ENCODE measurements around the gene CTCFL. TPM values are rescaled to one million over a fixed set of nuclear protein-coding genes. Genes with fewer than 3 reads are reported as not detected.

The CTCFL gene
- total RNA-seq, 4 donors from 2014 or later: 0.13 to 0.46 TPM; not detected in 2

DNA sequence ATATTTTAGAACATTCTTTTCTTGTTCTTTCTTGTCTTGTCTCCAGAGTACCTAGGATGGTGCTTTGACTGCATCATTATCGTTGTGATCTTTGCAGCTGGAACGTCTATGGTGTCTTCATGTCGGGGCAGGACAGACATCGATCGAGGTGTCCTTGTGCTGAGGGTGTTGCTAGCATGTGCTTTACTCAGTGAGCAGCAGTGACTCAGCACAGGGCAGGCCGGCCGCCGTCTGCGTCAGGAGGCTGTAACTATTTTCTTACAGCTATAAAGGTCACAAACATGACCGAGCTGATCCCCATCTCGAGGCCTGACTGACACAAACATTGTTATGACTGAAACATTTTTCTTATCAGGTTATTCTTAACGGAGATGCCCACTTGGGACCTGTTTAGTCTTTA lies 14.9 kb upstream of the CTCFL start:
- Histone ChIP-seq H3K27ac (no peak overlapping the region), H3K36me3 (no peaks in the 10 kb centered on the region), H3K4me3 (replicated peaks in 1 of 3) (no peak overlapping the region), H3K9me3 (no peaks in the 10 kb centered on the region), H3K4me1 (no peaks in the 10 kb centered on the region), H3K27me3 (no peaks in the 10 kb centered on the region)
- intact Hi-C loops (cut with DNase I): no loop called here
- WGBS, 2 donors: 88 to 89% methylated on average over 12 of the region's 12 CpGs
- TF ChIP-seq POLR2A (IDR thresholded peaks at IDR 0.05): no peak
- TF ChIP-seq, protein P1, sequence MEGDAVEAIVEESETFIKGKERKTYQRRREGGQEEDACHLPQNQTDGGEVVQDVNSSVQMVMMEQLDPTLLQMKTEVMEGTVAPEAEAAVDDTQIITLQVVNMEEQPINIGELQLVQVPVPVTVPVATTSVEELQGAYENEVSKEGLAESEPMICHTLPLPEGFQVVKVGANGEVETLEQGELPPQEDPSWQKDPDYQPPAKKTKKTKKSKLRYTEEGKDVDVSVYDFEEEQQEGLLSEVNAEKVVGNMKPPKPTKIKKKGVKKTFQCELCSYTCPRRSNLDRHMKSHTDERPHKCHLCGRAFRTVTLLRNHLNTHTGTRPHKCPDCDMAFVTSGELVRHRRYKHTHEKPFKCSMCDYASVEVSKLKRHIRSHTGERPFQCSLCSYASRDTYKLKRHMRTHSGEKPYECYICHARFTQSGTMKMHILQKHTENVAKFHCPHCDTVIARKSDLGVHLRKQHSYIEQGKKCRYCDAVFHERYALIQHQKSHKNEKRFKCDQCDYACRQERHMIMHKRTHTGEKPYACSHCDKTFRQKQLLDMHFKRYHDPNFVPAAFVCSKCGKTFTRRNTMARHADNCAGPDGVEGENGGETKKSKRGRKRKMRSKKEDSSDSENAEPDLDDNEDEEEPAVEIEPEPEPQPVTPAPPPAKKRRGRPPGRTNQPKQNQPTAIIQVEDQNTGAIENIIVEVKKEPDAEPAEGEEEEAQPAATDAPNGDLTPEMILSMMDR (IDR thresholded peaks at IDR 0.05): no peak
- no peak for DNase-seq

DNA sequence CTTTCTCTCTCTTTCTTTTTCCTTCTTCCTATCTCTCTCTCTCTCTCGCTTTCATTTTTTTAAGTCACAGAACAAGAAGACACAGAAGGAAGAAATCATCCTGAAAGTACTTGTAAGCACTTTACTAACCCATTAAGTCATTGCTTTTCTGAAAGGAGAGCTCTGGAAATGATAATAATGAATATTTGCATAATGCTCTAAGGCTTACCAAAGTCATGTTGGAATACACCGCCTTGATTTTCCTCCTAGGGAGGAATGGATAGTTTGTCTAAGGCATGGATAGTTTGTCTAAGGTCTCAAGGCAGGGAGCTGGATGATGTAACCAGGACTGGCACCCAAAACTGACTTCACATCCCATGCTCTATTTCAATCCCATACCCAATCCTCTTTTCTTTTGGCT lies 12.9 kb upstream of the CTCFL start:
- no peaks in the 10 kb centered on the region for H3K4me1 ChIP-seq
- no peaks in the 10 kb centered on the region for H3K36me3 ChIP-seq
- TF ChIP-seq, protein P1 (IDR thresholded peaks at IDR 0.05): no peak
- no peak for TF ChIP-seq POLR2A (IDR thresholded peaks at IDR 0.05)
- H3K9me3 ChIP-seq: no peaks in the 10 kb centered on the region
- 85 to 87% methylated on average over 2 of the region's 2 CpGs for WGBS, 2 donors
- intact Hi-C loops (cut with DNase I): no loop called here
- H3K4me3 ChIP-seq (replicated peaks in 1 of 3): no peak overlapping the region
- no peak overlapping the region for H3K27ac ChIP-seq
- no peaks in the 10 kb centered on the region for H3K27me3 ChIP-seq
- no peak for DNase-seq

GRCh38 chr20:57536771-57537724 lies 12.1 kb upstream of the CTCFL start:
- H3K9me3 ChIP-seq: no peaks in the 10 kb centered on the region
- DNase-seq: no peak
- H3K27ac ChIP-seq: no peak overlapping the region
- H3K36me3 ChIP-seq: no peaks in the 10 kb centered on the region
- intact Hi-C loops (cut with DNase I): no loop called here
- no peak overlapping the region for H3K4me3 ChIP-seq (replicated peaks in 1 of 3)
- no peaks in the 10 kb centered on the region for H3K4me1 ChIP-seq
- no peaks in the 10 kb centered on the region for H3K27me3 ChIP-seq
- WGBS, 2 donors: 83 to 84% methylated on average over 4 of the region's 4 CpGs
- TF ChIP-seq POLR2A (IDR thresholded peaks at IDR 0.05): no peak
- TF ChIP-seq, protein P1 (IDR thresholded peaks at IDR 0.05): no peak

- intact Hi-C loops (cut with DNase I): no loop called here
- WGBS, 2 donors: 70 to 81% methylated on average over 3 of the region's 3 CpGs
- Histone ChIP-seq H3K27me3 (no peaks in the 10 kb centered on the region), H3K4me1 (no peaks in the 10 kb centered on the region), H3K9me3 (no peaks in the 10 kb centered on the region), H3K36me3 (no peaks in the 10 kb centered on the region), H3K27ac (no peak overlapping the region), H3K4me3 (replicated peaks in 1 of 3) (no peak overlapping the region)
- TF ChIP-seq POLR2A (IDR thresholded peaks at IDR 0.05): no peak
- TF ChIP-seq, protein P1 (IDR thresholded peaks at IDR 0.05): no peak
- DNase-seq: no peak
Measured at GRCh38 chr20:57536120-57536708, 11.3 kb upstream of the CTCFL start.

GRCh38 chr20:57535297-57535696 lies 10.4 kb upstream of the CTCFL start:
- no peak for DNase-seq
- no peaks in the 10 kb centered on the region for H3K27me3 ChIP-seq
- WGBS, 2 donors: 79 to 81% methylated on average over 5 of the region's 5 CpGs
- no peaks in the 10 kb centered on the region for H3K4me1 ChIP-seq
- intact Hi-C loops (cut with DNase I): no loop called here
- no peak for TF ChIP-seq POLR2A (IDR thresholded peaks at IDR 0.05)
- TF ChIP-seq, protein P1 (IDR thresholded peaks at IDR 0.05): no peak
- H3K36me3 ChIP-seq: no peaks in the 10 kb centered on the region
- H3K4me3 ChIP-seq (replicated peaks in 1 of 3): no peak overlapping the region
- H3K27ac ChIP-seq: no peak overlapping the region
- H3K9me3 ChIP-seq: no peaks in the 10 kb centered on the region
